Measurements from ENCODE around the gene SNX32. TPM values are rescaled to one million over a fixed set of nuclear protein-coding genes. Genes with fewer than 3 reads are reported as not detected.
A peak's percentile ranks its signal among the peaks of the same experiment; 100 is the strongest.

SNX32 gene
- total RNA-seq, result under 1 TPM; 0.52 to 0.65 TPM
- long read RNA-seq, donor 1, partial matches to known transcripts, result 0 of 1 reads
- long read RNA-seq, donor 1, other reads (novel, unspliced or antisense), result 1 of 1 reads
- long read RNA-seq, donor 2, partial matches to known transcripts, result 0 of 1 reads
- long read RNA-seq, donor 2, other reads (novel, unspliced or antisense), result 1 of 1 reads

GRCh38 chr11:65833297-65834030 is at the start of gene SNX32:
SNX32 (plus strand) TSS chr11:65833963; CDS start chr11:65834066, 103 bp downstream.
- DNase-seq (ENCODE audit: low spot score), result peak; percentile 99
- intact Hi-C loops (cut with DNase I), result no loop called here

GRCh38 chr11:65785319-65786007 is 48.3 kb upstream of the SNX32 start:
- no peak for DNase-seq (ENCODE audit: low spot score)
- intact Hi-C loops (cut with DNase I), result no loop called here

GRCh38 chr11:65786008-65786785 is 47.6 kb upstream of the SNX32 start:
- DNase-seq (ENCODE audit: low spot score), result no peak
- intact Hi-C loops (cut with DNase I), result no loop called here

GRCh38 chr11:65786786-65787636 is 46.8 kb upstream of the SNX32 start, which contains the start of gene OVOL1:
OVOL1 (plus strand) TSS chr11:65787063; CDS start chr11:65787374, 311 bp downstream.
- intact Hi-C loops (cut with DNase I), result no loop called here
- no peak for DNase-seq (ENCODE audit: low spot score)

GRCh38 chr11:65787649-65788622 is 45.8 kb upstream of the SNX32 start:
- intact Hi-C loops (cut with DNase I), result no loop called here

GRCh38 chr11:65788821-65789220 is 44.9 kb upstream of the SNX32 start:
- intact Hi-C loops (cut with DNase I), result no loop called here
- no peak for DNase-seq (ENCODE audit: low spot score)

More at GRCh38 chr11:65787649-65788622, 45.8 kb upstream of the SNX32 start:
- no peak for DNase-seq (ENCODE audit: low spot score)

GRCh38 chr11:65789230-65790103 is 44.3 kb upstream of the SNX32 start:
- no peak for DNase-seq (ENCODE audit: low spot score)
- intact Hi-C loops (cut with DNase I), result no loop called here

- intact Hi-C loops (cut with DNase I), result no loop called here
- no peak for DNase-seq (ENCODE audit: low spot score)
These were observed 43.5 kb upstream of the SNX32 start for GRCh38 chr11:65790104-65790901.

- intact Hi-C loops (cut with DNase I), result no loop called here
- no peak for DNase-seq (ENCODE audit: low spot score)
These were observed 42.7 kb upstream of the SNX32 start for GRCh38 chr11:65790902-65791650.

GRCh38 chr11:65791719-65792213 is 42.0 kb upstream of the SNX32 start:
- intact Hi-C loops (cut with DNase I), result no loop called here
- no peak for DNase-seq (ENCODE audit: low spot score)

GRCh38 chr11:65792456-65792855 is 41.3 kb upstream of the SNX32 start:
- no peak for DNase-seq (ENCODE audit: low spot score)
- intact Hi-C loops (cut with DNase I), result no loop called here

GRCh38 chr11:65793144-65793581 is 40.6 kb upstream of the SNX32 start:
- intact Hi-C loops (cut with DNase I), result no loop called here
- no peak for DNase-seq (ENCODE audit: low spot score)

GRCh38 chr11:65793625-65794400 is 40.0 kb upstream of the SNX32 start:
- intact Hi-C loops (cut with DNase I), result no loop called here

More at GRCh38 chr11:65793625-65794400, 40.0 kb upstream of the SNX32 start:
- DNase-seq (ENCODE audit: low spot score), result no peak

All from posterior vena cava (tissue), 2 donors.